Inflammatory macrophage treated with lipopolysaccharide for 4 hours (primary cell): ENCODE data around the gene HCFC1R1.
"Not testable (repeated sequence)": the region's sequence is repeated elsewhere in the genome, so short reads cannot be mapped to it uniquely, and the experiment has no call there.

Experiments
- DNase-seq: peaks from one replicate; pipeline ENCODE4 v3.0.0-alpha.2; 2020

HCFC1R1 gene

GRCh38 chr16:3056336-3057180 lies 32.8 kb upstream of the HCFC1R1 start:
- DNase-seq, result no peak

- not testable (repeated sequence) for DNase-seq
Measured at GRCh38 chr16:3055734-3056115, 32.0 kb upstream of the HCFC1R1 start.

GRCh38 chr16:3054965-3055733 lies 31.4 kb upstream of the HCFC1R1 start:
- no peak for DNase-seq

- DNase-seq, result not testable (repeated sequence)
Measured at GRCh38 chr16:3053330-3053710, 29.6 kb upstream of the HCFC1R1 start.

GRCh38 chr16:3052571-3053329 lies 29.0 kb upstream of the HCFC1R1 start:
- DNase-seq, result not testable (repeated sequence)

GRCh38 chr16:3051494-3051893 lies 27.8 kb upstream of the HCFC1R1 start:
- DNase-seq, result peak; percentile 49

- DNase-seq, result no peak
Measured at GRCh38 chr16:3051009-3051408, 27.3 kb upstream of the HCFC1R1 start.

- no peak for DNase-seq
Measured at GRCh38 chr16:3050487-3050886, 26.7 kb upstream of the HCFC1R1 start.

GRCh38 chr16:3049921-3050481 lies 26.3 kb upstream of the HCFC1R1 start:
- DNase-seq, result no peak

GRCh38 chr16:3047387-3047720 lies 23.6 kb upstream of the HCFC1R1 start:
- no peak for DNase-seq

- DNase-seq, result no peak
Measured at GRCh38 chr16:3046641-3047386, 23.1 kb upstream of the HCFC1R1 start.

- DNase-seq, result peak; percentile 70
Measured at GRCh38 chr16:3045758-3046640, 22.3 kb upstream of the HCFC1R1 start, which contains the start of gene MMP25. Gene MMP25, plus strand, starts transcription at chr16:3046561. Its CDS starts 357 bp downstream, at chr16:3046918.

- DNase-seq, result no peak
Measured at GRCh38 chr16:3044708-3045107, 21.0 kb upstream of the HCFC1R1 start.

- DNase-seq, result no peak
Measured at GRCh38 chr16:3042376-3042775, 18.6 kb upstream of the HCFC1R1 start.

GRCh38 chr16:3038896-3039295 lies 15.2 kb upstream of the HCFC1R1 start:
- no peak for DNase-seq

GRCh38 chr16:3038256-3038655 lies 14.5 kb upstream of the HCFC1R1 start:
- no peak for DNase-seq

GRCh38 chr16:3036726-3037315 lies 13.1 kb upstream of the HCFC1R1 start, which contains the start of gene BICDL2:
Gene BICDL2, minus strand, starts transcription at chr16:3036944. Its CDS starts 1,448 bp downstream, at chr16:3035496.
- DNase-seq, result no peak

GRCh38 chr16:3035972-3036725 lies 12.4 kb upstream of the HCFC1R1 start:
- no peak for DNase-seq

GRCh38 chr16:3035289-3035971 lies 11.7 kb upstream of the HCFC1R1 start:
- no peak for DNase-seq
